SK-N-SH (cell line): ENCODE data around the gene BEND5. TPM values are rescaled to one million over a fixed set of nuclear protein-coding genes. Genes with fewer than 3 reads are reported as not detected.

ENCODE experiments used
- CTCF ChIA-PET: fragments of 300-600, 350-600 bp; formaldehyde crosslinking; extraction: SDS; loops from one replicate; lab custom pipeline; 2021; lab: Yijun Ruan, JAX
- POLR2A ChIA-PET: fragments of 350-600 bp; sonication (Branson Sonifier 250); formaldehyde crosslinking; extraction: SDS; loops from one replicate; lab custom pipeline; 2020; ENCODE audit warnings: antibody characterized with exemption, inconsistent platforms; lab: Yijun Ruan, JAX
- DNase-seq: peaks from one replicate; pipeline ENCODE4 v3.0.0; 2012
- H2AFZ ChIP-seq: fragments of 200-600 bp; sonication (generic); 2 replicates; pipeline ENCODE4 v1.8.1; 2016; ENCODE audit warnings: antibody characterized with exemption, mild to moderate bottlenecking, low read depth
- H3F3A ChIP-seq: fragments of 200-600 bp; sonication (generic); replicated peaks from 2 replicates; pipeline ENCODE3; 2016; ENCODE audit warnings: antibody characterized with exemption, mild to moderate bottlenecking; ENCODE audit not compliant: insufficient read depth
- H3K27ac ChIP-seq, 2 experiments: fragments of 200-500 bp in 1 of 2; fragments of 200-600 bp in 1 of 2; sonication (Bioruptor generic) in 1 of 2; sonication (generic), shearing (Covaris generic) in 1 of 2; 2 replicates each; pipeline versions ENCODE4 v1.5.1 to v1.6.1; 2014 to 2016; ENCODE audit warnings: low read depth in 2 of 2, inconsistent platforms in 1 of 2, low read length in 1 of 2, mild to moderate bottlenecking in 1 of 2, mixed read lengths in 1 of 2
- H3K27me3 ChIP-seq: fragments of 200-600 bp; sonication (generic), shearing (Covaris generic); 2 replicates; pipeline ENCODE4 v1.6.1; 2016; ENCODE audit warnings: mixed run types; ENCODE audit not compliant: insufficient read depth
- H3K36me3 ChIP-seq, 2 experiments: fragments of 200-500 bp in 1 of 2; fragments of 200-600 bp in 1 of 2; sonication (Bioruptor generic) in 1 of 2; sonication (generic) in 1 of 2; replicated peaks in 1 of 2; 2 replicates each; pipeline versions ENCODE3 to v1.5.1; 2014 to 2016; ENCODE audit warnings: low read length in 1 of 2, mild to moderate bottlenecking in 1 of 2; ENCODE audit not compliant: insufficient read depth in 2 of 2, control insufficient read depth in 1 of 2
- H3K4me1 ChIP-seq, 2 experiments: fragments of 200-500 bp in 1 of 2; fragments of 200-600 bp in 1 of 2; sonication (Bioruptor generic) in 1 of 2; sonication (generic), shearing (Covaris generic) in 1 of 2; 2 replicates each; pipeline versions ENCODE4 v1.5.1 to v1.6.1; 2014 to 2016; ENCODE audit warnings: low read depth in 1 of 2, low read length in 1 of 2, mixed run types in 1 of 2; ENCODE audit not compliant: insufficient read depth in 2 of 2, control insufficient read depth in 1 of 2
- H3K4me2 ChIP-seq: fragments of 200-600 bp; sonication (generic), shearing (Covaris generic); 2 replicates; pipeline ENCODE4 v1.6.1; 2017; ENCODE audit warnings: mixed run types
- H3K4me3 ChIP-seq, 2 experiments: fragments of 200-500 bp in 1 of 2; fragments of 200-600 bp in 1 of 2; sonication (Bioruptor generic) in 1 of 2; sonication (generic), shearing (Covaris generic) in 1 of 2; 2 replicates each; pipeline versions ENCODE4 v1.5.1 to v1.8.1; 2014 to 2016; ENCODE audit warnings: low read depth in 2 of 2, inconsistent platforms in 1 of 2, low read length in 1 of 2, mild to moderate bottlenecking in 1 of 2, mixed read lengths in 1 of 2, moderate library complexity in 1 of 2
- H3K79me2 ChIP-seq: fragments of 200-600 bp; sonication (generic); 2 replicates; pipeline ENCODE4 v1.8.1; 2017; ENCODE audit warnings: mild to moderate bottlenecking; ENCODE audit not compliant: insufficient read depth
- H3K9ac ChIP-seq: fragments of 200-600 bp; sonication (generic); 2 replicates; pipeline ENCODE4 v1.6.1; 2017; ENCODE audit warnings: mixed run types
- H3K9me2 ChIP-seq: fragments of 200-600 bp; sonication (generic); 2 replicates; pipeline ENCODE4 v1.6.1; 2017; ENCODE audit warnings: mixed run types
- H3K9me3 ChIP-seq: fragments of 200-600 bp; sonication (generic); 2 replicates; pipeline ENCODE4 v1.6.1; 2017; ENCODE audit warnings: mixed run types, mild to moderate bottlenecking, moderate library complexity
- H4K20me1 ChIP-seq: fragments of 200-600 bp; sonication (generic); 2 replicates; pipeline ENCODE4 v1.6.1; 2017; ENCODE audit warnings: mild to moderate bottlenecking, mixed run types; ENCODE audit not compliant: insufficient read depth
- CHD2 ChIP-seq: fragments of 150-350 bp; IDR thresholded peaks from 2 replicates; pipeline ENCODE4 v1.6.1; 2018; ENCODE audit warnings: low read length; ENCODE audit not compliant: partially characterized antibody
- FOXJ3 ChIP-seq: sonication (generic); formaldehyde crosslinking; IDR thresholded peaks from 2 replicates; pipeline ENCODE4 v1.5.1; 2020; ENCODE audit warnings: mild to moderate bottlenecking, missing genetic modification reagents
- GATA2 ChIP-seq: sonication (generic); formaldehyde crosslinking; IDR thresholded peaks from 2 replicates; pipeline ENCODE4 v1.5.0; 2020; ENCODE audit warnings: mild to moderate bottlenecking, missing genetic modification reagents
- MEF2A ChIP-seq: IDR thresholded peaks from 2 replicates; pipeline ENCODE4 v1.4.0; 2012; ENCODE audit warnings: low read depth, borderline replicate concordance
- NFIC ChIP-seq: IDR thresholded peaks from 2 replicates; pipeline ENCODE4 v1.4.0; 2012; ENCODE audit warnings: borderline replicate concordance
- NRF1 ChIP-seq: IDR thresholded peaks from 2 replicates; pipeline ENCODE4 v1.6.1; 2012; ENCODE audit warnings: low read depth, mild to moderate bottlenecking, low read length
- RFX5 ChIP-seq: IDR thresholded peaks from 2 replicates; pipeline ENCODE4 v1.6.1; 2012; ENCODE audit warnings: mild to moderate bottlenecking, improper control_type of control experiment, low read length
- TEAD4 ChIP-seq: IDR thresholded peaks from 2 replicates; pipeline ENCODE4 v1.4.0; 2012; ENCODE audit warnings: mild to moderate bottlenecking, borderline replicate concordance; ENCODE audit not compliant: insufficient read depth
- WGBS: methylation state at CpG from one replicate; pipeline ENCODE4 v1.1.6; 2017; ENCODE audit warnings: low lambda C conversion rate; 5-methylcytosine and 5-hydroxymethylcytosine counted together
- polyA plus RNA-seq, 3 experiments: library from polyadenylated mRNA; depleted of rRNA; stranded (reverse); fragments of >200 nt; gene quantifications; 2 replicates each; pipeline ENCODE4 v1.2.3, GENCODE V29; 2012
- TF ChIP-seq, protein P1 (sequence below): fragments of 150-350 bp; IDR thresholded peaks from 2 replicates; pipeline ENCODE4 v1.6.1; 2016; ENCODE audit warnings: mild to moderate bottlenecking, low read depth, low read length
- TF ChIP-seq, protein P2 (sequence below): fragments of 150-350 bp; IDR thresholded peaks from 2 replicates; pipeline ENCODE4 v1.6.1; 2017; ENCODE audit warnings: antibody characterized with exemption, low read length, low read depth, borderline replicate concordance

BEND5 gene
- polyA plus RNA-seq, 1 of the 3 experiments (the other 2 are of a cell fraction) = 5.6 TPM

DNA sequence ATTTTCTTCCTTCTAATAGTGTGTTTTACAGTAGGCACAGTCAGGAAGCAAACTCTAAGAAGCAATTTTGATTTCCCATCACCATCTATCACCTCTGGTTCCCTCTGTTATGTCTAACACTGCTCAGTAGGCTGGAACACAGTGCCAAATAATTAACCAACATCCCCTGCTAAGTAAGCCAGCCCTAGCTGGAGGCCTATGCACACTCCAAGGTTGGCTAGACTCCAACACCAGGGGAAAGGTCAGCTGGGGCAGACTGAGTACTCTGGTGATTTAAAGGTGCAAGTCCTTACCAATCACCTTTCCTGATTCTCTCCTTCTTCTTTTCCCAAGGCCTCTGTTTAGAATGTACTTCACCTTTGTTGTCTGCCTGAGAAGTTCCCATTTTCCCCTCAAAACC is 46.5 kb upstream of the BEND5 start:
- ChIA-PET CTCF (interaction anchor here (1.6 kb wide), 1 partner anchor 251 kb away, joined by 3 read pairs; no protein-coding TSS in a partner anchor), POLR2A (no interaction called here)
- Histone ChIP-seq H3K4me3 (no peak overlapping the region), H3K9me2 (no peaks in the 10 kb centered on the region), H2AFZ (no peak overlapping the region), H3K27me3 (no peaks in the 10 kb centered on the region), H3K4me1 (peaks cover 0 to 5% of the 10 kb centered on the region in 2 experiments; a peak in 1 of 4 replicates), H3K4me2 (no peak overlapping the region), H3K9ac (no peak overlapping the region), H3F3A (no peaks in the 10 kb centered on the region), H3K27ac (no peak overlapping the region), H3K36me3 (no peaks in the 10 kb centered on the region), H3K79me2 (no peaks in the 10 kb centered on the region), H3K9me3 (no peaks in the 10 kb centered on the region), H4K20me1 (no peaks in the 10 kb centered on the region)
- DNase-seq = no peak
- no peak for TF ChIP-seq TEAD4
- TF ChIP-seq, protein P1, sequence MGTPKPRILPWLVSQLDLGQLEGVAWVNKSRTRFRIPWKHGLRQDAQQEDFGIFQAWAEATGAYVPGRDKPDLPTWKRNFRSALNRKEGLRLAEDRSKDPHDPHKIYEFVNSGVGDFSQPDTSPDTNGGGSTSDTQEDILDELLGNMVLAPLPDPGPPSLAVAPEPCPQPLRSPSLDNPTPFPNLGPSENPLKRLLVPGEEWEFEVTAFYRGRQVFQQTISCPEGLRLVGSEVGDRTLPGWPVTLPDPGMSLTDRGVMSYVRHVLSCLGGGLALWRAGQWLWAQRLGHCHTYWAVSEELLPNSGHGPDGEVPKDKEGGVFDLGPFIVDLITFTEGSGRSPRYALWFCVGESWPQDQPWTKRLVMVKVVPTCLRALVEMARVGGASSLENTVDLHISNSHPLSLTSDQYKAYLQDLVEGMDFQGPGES = no peak

DNA sequence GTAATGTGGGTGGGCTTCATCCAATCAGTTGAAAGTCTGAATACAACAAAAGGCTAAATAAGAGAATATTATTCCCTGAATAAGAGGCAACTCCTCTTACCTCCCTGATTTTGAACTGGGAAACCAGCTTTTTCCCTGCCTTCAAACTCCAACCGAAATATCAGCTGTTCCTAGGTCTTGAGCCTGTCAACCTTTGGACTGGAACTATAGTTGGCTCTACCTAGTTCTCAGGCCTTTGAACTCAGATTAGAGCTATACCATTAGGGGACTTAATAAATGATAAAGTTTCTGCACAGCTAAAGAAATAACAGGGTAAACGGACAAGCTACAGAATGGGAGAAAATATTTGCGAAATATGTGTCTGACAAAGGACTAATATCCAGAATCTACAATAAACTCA is 43.8 kb upstream of the BEND5 start:
- no peaks in the 10 kb centered on the region for H3K9me3 ChIP-seq
- no peak overlapping the region for H3K4me3 ChIP-seq
- peaks cover 0 to 7% of the 10 kb centered on the region in 2 experiments; a peak in 2 of 4 replicates for H3K4me1 ChIP-seq
- H3K36me3 ChIP-seq = no peaks in the 10 kb centered on the region
- H3K9ac ChIP-seq = no peak overlapping the region
- no peaks in the 10 kb centered on the region for H3F3A ChIP-seq
- WGBS = 81% methylated on average over 3 of the region's 3 CpGs
- no peaks in the 10 kb centered on the region for H3K9me2 ChIP-seq
- H3K4me2 ChIP-seq = no peak overlapping the region
- no peak overlapping the region for H3K27ac ChIP-seq
- ChIA-PET CTCF (no interaction called here), POLR2A (no interaction called here)
- no peak for TF ChIP-seq FOXJ3 (CRISPR knock-in tag)
- TF ChIP-seq CHD2 = no peak
- no peak for TF ChIP-seq GATA2 (CRISPR knock-in tag)
- no peak for TF ChIP-seq NRF1
- TF ChIP-seq, protein P1 = no peak
- no peak for TF ChIP-seq MEF2A
- no peak for TF ChIP-seq RFX5
- no peak for TF ChIP-seq NFIC
- TF ChIP-seq, protein P2, sequence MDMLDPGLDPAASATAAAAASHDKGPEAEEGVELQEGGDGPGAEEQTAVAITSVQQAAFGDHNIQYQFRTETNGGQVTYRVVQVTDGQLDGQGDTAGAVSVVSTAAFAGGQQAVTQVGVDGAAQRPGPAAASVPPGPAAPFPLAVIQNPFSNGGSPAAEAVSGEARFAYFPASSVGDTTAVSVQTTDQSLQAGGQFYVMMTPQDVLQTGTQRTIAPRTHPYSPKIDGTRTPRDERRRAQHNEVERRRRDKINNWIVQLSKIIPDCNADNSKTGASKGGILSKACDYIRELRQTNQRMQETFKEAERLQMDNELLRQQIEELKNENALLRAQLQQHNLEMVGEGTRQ = no peak
- H4K20me1 ChIP-seq = no peaks in the 10 kb centered on the region
- no peaks in the 10 kb centered on the region for H3K27me3 ChIP-seq
- no peak for DNase-seq
- no peak overlapping the region for H2AFZ ChIP-seq
- H3K79me2 ChIP-seq = no peaks in the 10 kb centered on the region
